ENCODE measurements around the gene IQCH.

Gene IQCH

DNA sequence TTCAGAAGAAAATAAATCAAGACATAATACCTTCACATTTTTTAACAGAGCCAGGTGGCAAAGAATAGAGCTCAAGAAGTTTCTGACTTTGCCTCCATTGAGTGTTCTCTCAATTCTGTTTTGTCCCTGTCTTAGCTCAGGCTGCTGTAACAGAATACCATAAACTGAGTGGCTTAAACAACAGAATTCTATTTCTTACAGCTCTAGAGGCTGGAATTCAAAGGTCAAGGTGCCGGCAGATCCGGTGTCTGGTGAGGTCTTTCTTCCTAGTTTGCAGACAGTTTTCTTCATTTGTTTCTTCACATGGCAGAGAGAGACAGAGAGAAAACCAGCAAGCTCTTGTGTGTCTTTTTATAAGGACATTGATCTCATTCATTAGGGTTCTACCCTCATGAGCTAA is 25.6 kb downstream of the IQCH start:
- TF ChIP-seq SIN3A (IDR thresholded peaks at IDR 0.05; ENCODE audit: borderline replicate concordance, insufficient read depth, low read length) (no peak), POLR2AphosphoS5 (IDR thresholded peaks at IDR 0.05; ENCODE audit: low read depth, low read length) (no peak), TAF1 (IDR thresholded peaks at IDR 0.05; ENCODE audit: borderline replicate concordance, insufficient read depth, low read length) (no peak), FOXP2 (optimal IDR thresholded peaks at IDR 0.05; ENCODE audit: borderline replicate concordance, extremely low read depth, extremely low read length, insufficient read depth) (no peak)
- TF ChIP-seq, protein P1, sequence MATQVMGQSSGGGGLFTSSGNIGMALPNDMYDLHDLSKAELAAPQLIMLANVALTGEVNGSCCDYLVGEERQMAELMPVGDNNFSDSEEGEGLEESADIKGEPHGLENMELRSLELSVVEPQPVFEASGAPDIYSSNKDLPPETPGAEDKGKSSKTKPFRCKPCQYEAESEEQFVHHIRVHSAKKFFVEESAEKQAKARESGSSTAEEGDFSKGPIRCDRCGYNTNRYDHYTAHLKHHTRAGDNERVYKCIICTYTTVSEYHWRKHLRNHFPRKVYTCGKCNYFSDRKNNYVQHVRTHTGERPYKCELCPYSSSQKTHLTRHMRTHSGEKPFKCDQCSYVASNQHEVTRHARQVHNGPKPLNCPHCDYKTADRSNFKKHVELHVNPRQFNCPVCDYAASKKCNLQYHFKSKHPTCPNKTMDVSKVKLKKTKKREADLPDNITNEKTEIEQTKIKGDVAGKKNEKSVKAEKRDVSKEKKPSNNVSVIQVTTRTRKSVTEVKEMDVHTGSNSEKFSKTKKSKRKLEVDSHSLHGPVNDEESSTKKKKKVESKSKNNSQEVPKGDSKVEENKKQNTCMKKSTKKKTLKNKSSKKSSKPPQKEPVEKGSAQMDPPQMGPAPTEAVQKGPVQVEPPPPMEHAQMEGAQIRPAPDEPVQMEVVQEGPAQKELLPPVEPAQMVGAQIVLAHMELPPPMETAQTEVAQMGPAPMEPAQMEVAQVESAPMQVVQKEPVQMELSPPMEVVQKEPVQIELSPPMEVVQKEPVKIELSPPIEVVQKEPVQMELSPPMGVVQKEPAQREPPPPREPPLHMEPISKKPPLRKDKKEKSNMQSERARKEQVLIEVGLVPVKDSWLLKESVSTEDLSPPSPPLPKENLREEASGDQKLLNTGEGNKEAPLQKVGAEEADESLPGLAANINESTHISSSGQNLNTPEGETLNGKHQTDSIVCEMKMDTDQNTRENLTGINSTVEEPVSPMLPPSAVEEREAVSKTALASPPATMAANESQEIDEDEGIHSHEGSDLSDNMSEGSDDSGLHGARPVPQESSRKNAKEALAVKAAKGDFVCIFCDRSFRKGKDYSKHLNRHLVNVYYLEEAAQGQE (IDR thresholded peaks at IDR 0.05; ENCODE audit: insufficient read depth in 1 of 2, low read depth in 2 of 2, low read length in 2 of 2): no peak

DNA sequence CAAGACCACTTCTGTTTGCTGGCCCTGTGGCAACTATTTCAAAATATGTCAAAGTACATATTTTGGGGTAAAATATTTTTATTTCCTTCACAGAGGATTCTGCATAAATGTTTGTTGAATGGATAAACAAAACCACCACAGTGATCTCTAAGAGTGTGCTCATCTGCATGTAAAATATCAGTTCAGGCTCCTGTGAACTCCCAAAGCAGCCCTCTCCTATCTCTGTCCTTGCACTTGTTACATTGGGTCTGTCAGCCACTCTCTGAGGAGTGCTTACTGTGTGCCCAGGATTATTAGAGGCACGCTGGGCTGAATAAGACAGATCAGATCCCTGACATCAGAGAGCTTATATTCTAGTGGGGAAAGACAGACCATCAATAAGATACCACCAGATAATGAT is 27.1 kb downstream of the IQCH start:
- TF ChIP-seq SIN3A (IDR thresholded peaks at IDR 0.05; ENCODE audit: borderline replicate concordance, insufficient read depth, low read length) (no peak), POLR2AphosphoS5 (IDR thresholded peaks at IDR 0.05; ENCODE audit: low read depth, low read length) (no peak), TAF1 (IDR thresholded peaks at IDR 0.05; ENCODE audit: borderline replicate concordance, insufficient read depth, low read length) (no peak), FOXP2 (optimal IDR thresholded peaks at IDR 0.05; ENCODE audit: borderline replicate concordance, extremely low read depth, extremely low read length, insufficient read depth) (no peak)
- TF ChIP-seq, protein P1 (IDR thresholded peaks at IDR 0.05; ENCODE audit: insufficient read depth in 1 of 2, low read depth in 2 of 2, low read length in 2 of 2): no peak

DNA sequence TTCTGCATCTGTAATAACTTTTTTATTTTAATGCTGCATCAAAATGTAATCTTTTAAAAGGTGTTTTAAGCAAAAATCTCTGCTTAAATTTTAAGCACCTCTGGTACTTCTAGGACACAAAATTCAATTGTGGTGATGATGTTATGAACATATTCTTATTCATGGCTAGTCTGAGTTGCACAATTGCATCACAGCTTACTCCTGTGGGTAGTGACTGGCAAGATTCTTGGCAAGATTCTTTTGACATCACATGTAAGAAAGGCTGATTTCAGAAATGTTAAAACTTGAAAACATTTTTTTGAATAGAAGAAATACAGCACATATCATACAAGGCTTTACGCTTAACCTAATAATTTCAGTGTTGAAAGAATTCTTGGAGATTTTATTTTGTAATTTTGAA is 35.7 kb downstream of the IQCH start:
- TF ChIP-seq POLR2AphosphoS5 (IDR thresholded peaks at IDR 0.05; ENCODE audit: low read depth, low read length) (no peak), TAF1 (IDR thresholded peaks at IDR 0.05; ENCODE audit: borderline replicate concordance, insufficient read depth, low read length) (no peak), FOXP2 (optimal IDR thresholded peaks at IDR 0.05; ENCODE audit: borderline replicate concordance, extremely low read depth, extremely low read length, insufficient read depth) (no peak), SIN3A (IDR thresholded peaks at IDR 0.05; ENCODE audit: borderline replicate concordance, insufficient read depth, low read length) (no peak)
- TF ChIP-seq, protein P1 (IDR thresholded peaks at IDR 0.05; ENCODE audit: insufficient read depth in 1 of 2, low read depth in 2 of 2, low read length in 2 of 2): no peak

DNA sequence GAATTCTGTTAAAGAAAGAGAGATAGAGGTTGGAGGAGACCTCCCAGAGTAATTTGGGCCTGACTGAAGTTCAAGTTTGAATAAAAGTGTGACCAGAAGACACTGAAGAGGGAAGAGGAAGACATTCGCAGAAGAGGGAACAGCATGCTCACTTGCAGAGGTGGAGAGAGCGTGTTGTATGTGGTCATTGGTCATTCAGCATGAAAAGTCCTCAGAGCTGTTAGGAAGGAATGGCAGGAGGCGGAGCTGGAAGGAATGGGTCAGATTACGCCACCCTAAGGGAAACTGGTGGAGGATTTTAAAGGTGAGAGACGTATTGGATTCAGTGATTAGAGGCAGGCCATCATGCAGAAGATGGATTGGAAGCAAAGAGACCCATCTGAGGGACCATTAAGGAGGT is 41.6 kb downstream of the IQCH start:
- TF ChIP-seq POLR2AphosphoS5 (IDR thresholded peaks at IDR 0.05; ENCODE audit: low read depth, low read length) (no peak), FOXP2 (optimal IDR thresholded peaks at IDR 0.05; ENCODE audit: borderline replicate concordance, extremely low read depth, extremely low read length, insufficient read depth) (no peak), SIN3A (IDR thresholded peaks at IDR 0.05; ENCODE audit: borderline replicate concordance, insufficient read depth, low read length) (no peak), TAF1 (IDR thresholded peaks at IDR 0.05; ENCODE audit: borderline replicate concordance, insufficient read depth, low read length) (no peak)
- TF ChIP-seq, protein P1 (IDR thresholded peaks at IDR 0.05; ENCODE audit: insufficient read depth in 1 of 2, low read depth in 2 of 2, low read length in 2 of 2): no peak

DNA sequence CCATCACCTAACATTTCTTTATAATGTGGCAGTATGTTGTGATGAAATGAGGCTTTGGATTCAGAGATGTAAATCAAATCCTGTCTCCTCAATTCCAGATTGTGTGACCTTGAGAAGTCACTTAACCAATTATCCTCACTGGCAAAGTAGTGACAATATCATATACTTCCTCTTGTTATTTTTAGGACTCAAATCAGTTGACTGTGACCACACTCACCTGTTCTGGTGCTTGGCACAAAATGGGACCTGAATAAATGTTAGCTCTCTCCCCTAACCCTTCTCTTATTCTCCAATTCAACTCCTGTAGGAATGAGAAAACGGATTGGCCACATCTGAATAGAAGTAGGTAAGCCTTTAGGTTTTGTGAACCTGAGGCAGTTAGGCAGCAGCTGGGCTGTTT is 42.1 kb downstream of the IQCH start:
- TF ChIP-seq TAF1 (IDR thresholded peaks at IDR 0.05; ENCODE audit: borderline replicate concordance, insufficient read depth, low read length) (no peak), FOXP2 (optimal IDR thresholded peaks at IDR 0.05; ENCODE audit: borderline replicate concordance, extremely low read depth, extremely low read length, insufficient read depth) (no peak), SIN3A (IDR thresholded peaks at IDR 0.05; ENCODE audit: borderline replicate concordance, insufficient read depth, low read length) (no peak), POLR2AphosphoS5 (IDR thresholded peaks at IDR 0.05; ENCODE audit: low read depth, low read length) (no peak)
- TF ChIP-seq, protein P1 (IDR thresholded peaks at IDR 0.05; ENCODE audit: insufficient read depth in 1 of 2, low read depth in 2 of 2, low read length in 2 of 2): no peak

Measured in PFSK-1 (cell line).